IMR-90 (cell line): ENCODE measurements around the gene GLUD1. TPM values are rescaled to one million over a fixed set of nuclear protein-coding genes. Genes with fewer than 3 reads are reported as not detected.
"Not testable (repeated sequence)": the region's sequence is repeated elsewhere in the genome, so short reads cannot be mapped to it uniquely, and the experiment has no call there.

Experiments
- ATAC-seq: fragments of 200-7000 bp; cut with Tn5 transposase; 2 replicates; pipeline ENCODE4 v1.9.1; 2020; ENCODE audit warnings: low read depth, mild to moderate bottlenecking, moderate library complexity
- BruUV-seq: library from RNA; stranded (reverse); fragments of 400-500 nt; replicated peaks from 2 replicates; lab custom pipeline; 2021; lab: Mats Ljungman, UMichigan
- CTCF ChIA-PET: fragments of 300-600 bp; formaldehyde crosslinking; extraction: SDS; loops from one replicate; lab custom pipeline; 2021; ENCODE audit warnings: antibody characterized with exemption; lab: Yijun Ruan, JAX
- POLR2A ChIA-PET: fragments of 300-600 bp; sonication (Branson Sonifier 250); formaldehyde crosslinking; loops from one replicate; lab custom pipeline; 2022; ENCODE audit warnings: antibody characterized with exemption; ENCODE audit not compliant: unreplicated experiment; lab: Charles Lee
- DNase-seq: peaks from one replicate; pipeline ENCODE4 v3.0.0; 2013
- H2AFZ ChIP-seq: replicated peaks from 2 replicates; pipeline ENCODE3; 2013; ENCODE audit warnings: low read length, mild to moderate bottlenecking; ENCODE audit not compliant: poor library complexity
- H2AK5ac ChIP-seq: 2 replicates; pipeline ENCODE4 v1.6.1; 2013; ENCODE audit warnings: low read depth, low read length, inconsistent platforms
- H2AK9ac ChIP-seq: replicated peaks from 2 replicates; pipeline ENCODE3; 2013; ENCODE audit warnings: mild to moderate bottlenecking, low read depth, low read length, moderate library complexity; ENCODE audit not compliant: poor library complexity
- H2BK120ac ChIP-seq: 2 replicates; pipeline ENCODE4 v1.6.1; 2013; ENCODE audit warnings: low read depth, low read length, inconsistent platforms
- H2BK15ac ChIP-seq: 3 replicates; pipeline ENCODE4 v1.6.1; 2013; ENCODE audit warnings: low read depth, low read length, inconsistent platforms
- H2BK20ac ChIP-seq: 2 replicates; pipeline ENCODE4 v1.6.1; 2013; ENCODE audit warnings: low read depth, mild to moderate bottlenecking, inconsistent platforms, low read length, moderate library complexity
- H2BK5ac ChIP-seq: 2 replicates; pipeline ENCODE4 v1.6.1; 2013; ENCODE audit warnings: mild to moderate bottlenecking, low read depth, low read length, inconsistent platforms; ENCODE audit not compliant: poor library complexity, severe bottlenecking
- H3K14ac ChIP-seq: replicated peaks from 2 replicates; pipeline ENCODE4 v1.6.1; 2013; ENCODE audit warnings: low read depth, low read length, inconsistent platforms
- H3K18ac ChIP-seq: 2 replicates; pipeline ENCODE4 v1.6.1; 2013; ENCODE audit warnings: low read depth, low read length, control low read depth
- H3K23ac ChIP-seq: 2 replicates; pipeline ENCODE4 v1.6.1; 2013; ENCODE audit warnings: low read depth, low read length, inconsistent platforms
- H3K27ac ChIP-seq: 2 replicates; pipeline ENCODE4 v1.5.1; 2013; ENCODE audit warnings: mild to moderate bottlenecking, control low read depth, low read length; ENCODE audit not compliant: insufficient read depth
- H3K27me3 ChIP-seq: 2 replicates; pipeline ENCODE4 v1.6.1; 2013; ENCODE audit warnings: low read length; ENCODE audit not compliant: control insufficient read depth, insufficient read depth
- H3K36me3 ChIP-seq: 2 replicates; pipeline ENCODE4 v1.6.1; 2013; ENCODE audit warnings: low read length, mixed read lengths; ENCODE audit not compliant: control insufficient read depth, insufficient read depth
- H3K4ac ChIP-seq: 2 replicates; pipeline ENCODE4 v1.6.1; 2013; ENCODE audit warnings: low read depth, low read length, inconsistent platforms
- H3K4me1 ChIP-seq: 2 replicates; pipeline ENCODE4 v1.6.1; 2013; ENCODE audit warnings: low read length, mixed read lengths; ENCODE audit not compliant: control insufficient read depth, insufficient read depth
- H3K4me2 ChIP-seq: 2 replicates; pipeline ENCODE4 v1.6.1; 2013; ENCODE audit warnings: low read depth, mild to moderate bottlenecking, control low read depth, low read length, moderate library complexity
- H3K4me3 ChIP-seq: 2 replicates; pipeline ENCODE4 v1.5.1; 2013; ENCODE audit warnings: low read depth, mild to moderate bottlenecking, control low read depth, low read length, moderate library complexity; ENCODE audit not compliant: insufficient read depth
- H3K56ac ChIP-seq: 2 replicates; pipeline ENCODE4 v1.6.1; 2013; ENCODE audit warnings: low read length, inconsistent platforms; ENCODE audit not compliant: insufficient read depth; ENCODE audit errors: extremely low read depth
- H3K79me1 ChIP-seq, 2 experiments: 2 replicates each; pipeline ENCODE4 v1.6.1; 2013; ENCODE audit warnings: low read length in 2 of 2, inconsistent platforms in 1 of 2, low read depth in 1 of 2
- H3K9ac ChIP-seq: 2 replicates; pipeline ENCODE4 v1.6.1; 2013; ENCODE audit warnings: low read depth, low read length, control low read depth
- H3K9me1 ChIP-seq: 2 replicates; pipeline ENCODE4 v1.6.1; 2013; ENCODE audit warnings: low read length, inconsistent platforms; ENCODE audit not compliant: insufficient read depth
- H3K9me3 ChIP-seq: 2 replicates; pipeline ENCODE4 v1.6.1; 2013; ENCODE audit warnings: low read length; ENCODE audit not compliant: control insufficient read depth, insufficient read depth
- H4K20me1 ChIP-seq: 2 replicates; pipeline ENCODE4 v1.6.1; 2013; ENCODE audit warnings: low read length, inconsistent platforms; ENCODE audit not compliant: insufficient read depth
- H4K5ac ChIP-seq: 2 replicates; pipeline ENCODE4 v1.6.1; 2013; ENCODE audit warnings: mild to moderate bottlenecking, low read depth, low read length, control low read depth
- H4K8ac ChIP-seq, 2 experiments: 2 replicates each; pipeline ENCODE4 v1.6.1; 2013; ENCODE audit warnings: low read depth in 2 of 2, low read length in 2 of 2, control low read depth in 1 of 2, inconsistent platforms in 1 of 2
- H4K91ac ChIP-seq: 2 replicates; pipeline ENCODE4 v1.6.1; 2013; ENCODE audit warnings: low read depth, low read length, inconsistent platforms; ENCODE audit not compliant: insufficient read depth
- WGBS, 2 experiments: methylation state at CpG; one replicate each; pipeline versions ENCODE4 v1.1.5 to v1.1.7; 2013; ENCODE audit warnings: missing lambda C conversion rate in 2 of 2; ENCODE audit not compliant: insufficient read length in 1 of 2; ENCODE audit errors: extremely low coverage in 2 of 2; 5-methylcytosine and 5-hydroxymethylcytosine counted together
- dilution Hi-C: fragments of 300-500 bp; cut with HindIII; formaldehyde crosslinking; loops from one replicate; pipeline ENCODE4 v1.14.3; 2018; ENCODE audit warnings: low sequenced_read_pairs; ENCODE audit not compliant: unreplicated experiment
- in situ Hi-C: fragments of 300-500 bp; cut with MboI; formaldehyde crosslinking; loops from 3 replicates; pipeline ENCODE4 v1.14.3; 2019; ENCODE audit warnings: low sequenced_read_pairs, inconsistent platforms, mixed read lengths
- intact Hi-C: fragments of 100-400 bp; cut with micrococcal nuclease; formaldehyde crosslinking; loops from 2 replicates; pipeline ENCODE4 v1.10.0; 2022
- polyA plus RNA-seq, 3 experiments: library from polyadenylated mRNA; depleted of rRNA; stranded (reverse); fragments of >200 nt; gene quantifications; 2 replicates each; pipeline ENCODE4 v1.2.3, GENCODE V29; 2012; ENCODE audit warnings: low replicate concordance in 1 of 3
- total RNA-seq: library from RNA; depleted of rRNA; stranded (reverse); fragments of >200 nt; gene quantifications from 2 replicates; pipeline ENCODE4 v1.2.3, GENCODE V29; 2012

GLUD1 gene
- total and polyA plus RNA-seq, 2 of the 4 experiments (the other 2 are of a cell fraction) = 64.8 to 210 TPM

GRCh38 chr10:87013528-87013927, 81.1 kb downstream of the GLUD1 start:
- H3K27ac ChIP-seq, H3K56ac ChIP-seq, H3K9me3 ChIP-seq, H3K23ac ChIP-seq, H3K4me3 ChIP-seq, CTCF ChIA-PET, H3K18ac ChIP-seq, H4K91ac ChIP-seq, ATAC-seq, H2BK120ac ChIP-seq, dilution Hi-C loops, H3K9ac ChIP-seq, H3K9me1 ChIP-seq, H3K4me1 ChIP-seq, H3K27me3 ChIP-seq, H2AFZ ChIP-seq, H3K4me2 ChIP-seq, intact Hi-C loops, H4K5ac ChIP-seq, H3K36me3 ChIP-seq, DNase-seq, POLR2A ChIA-PET, H2AK9ac ChIP-seq, BruUV-seq, H2AK5ac ChIP-seq, in situ Hi-C loops, H2BK15ac ChIP-seq, H2BK5ac ChIP-seq, H2BK20ac ChIP-seq, H4K20me1 ChIP-seq, H3K4ac ChIP-seq, H3K79me1 ChIP-seq, H3K14ac ChIP-seq, H4K8ac ChIP-seq: not testable (repeated sequence)
- no CpG with 5 or more reads among the region's 3 CpGs for WGBS, 2 experiments

GRCh38 chr10:87009134-87009696, 85.4 kb downstream of the GLUD1 start:
- H3K36me3 ChIP-seq, H3K4me3 ChIP-seq, intact Hi-C loops, H4K5ac ChIP-seq, in situ Hi-C loops, H4K91ac ChIP-seq, H3K4me1 ChIP-seq, H4K20me1 ChIP-seq, DNase-seq, H3K4me2 ChIP-seq, H3K27ac ChIP-seq, POLR2A ChIA-PET, dilution Hi-C loops, H2AK5ac ChIP-seq, H2BK120ac ChIP-seq, H3K9me1 ChIP-seq, H3K18ac ChIP-seq, H2AFZ ChIP-seq, H2BK5ac ChIP-seq, H3K56ac ChIP-seq, H3K9me3 ChIP-seq, ATAC-seq, H2BK20ac ChIP-seq, CTCF ChIA-PET, H2BK15ac ChIP-seq, H3K23ac ChIP-seq, H4K8ac ChIP-seq, H2AK9ac ChIP-seq, H3K9ac ChIP-seq, H3K79me1 ChIP-seq, H3K4ac ChIP-seq, BruUV-seq, H3K14ac ChIP-seq, H3K27me3 ChIP-seq: not testable (repeated sequence)
- 90% methylated on average over 2 of the region's 18 CpGs; no CpG with 5 or more reads in 1 of the 2 experiments for WGBS, 2 experiments
